B cell (primary cell): Measurements from ENCODE around the gene SPTBN1. TPM values are rescaled to one million over a fixed set of nuclear protein-coding genes. Genes with fewer than 3 reads are reported as not detected.

Experiments
- ATAC-seq: fragments of 200-7000 bp; cut with Tn5 transposase; one replicate; pipeline ENCODE4 v1.10.0; 2021; ENCODE audit warnings: low read depth, mild to moderate bottlenecking, moderate number of reproducible peaks, moderate library complexity
- CTCF ChIA-PET: fragments of 350-600 bp; sonication (Branson Sonifier 250); formaldehyde crosslinking; loops from one replicate; lab custom pipeline; 2021; ENCODE audit warnings: antibody characterized with exemption, inconsistent platforms; lab: Charles Lee
- POLR2A ChIA-PET: fragments of 350-600 bp; sonication (Branson Sonifier 250); formaldehyde crosslinking; loops from one replicate; lab custom pipeline; 2021; ENCODE audit warnings: antibody characterized with exemption; lab: Charles Lee
- DNase-seq: peaks from one replicate; pipeline ENCODE4 v3.0.0; 2013
- H2AFZ ChIP-seq: 2 replicates; pipeline ENCODE4 v1.6.1; 2012; ENCODE audit warnings: mild to moderate bottlenecking, low read depth, low read length; ENCODE audit not compliant: insufficient read depth, poor library complexity, severe bottlenecking
- H3K27ac ChIP-seq, 2 donors: 1 replicate in 1 of 2; 2 replicates in 1 of 2; pipeline ENCODE4 v1.5.1; 2012 to 2013; ENCODE audit warnings: low read length in 2 of 2, mild to moderate bottlenecking in 2 of 2, moderate library complexity in 1 of 2
- H3K27me3 ChIP-seq, 4 experiments: fragments of 200-600 bp in 1 of 4; sonication (generic) in 1 of 4; replicated peaks in 1 of 4; 1 replicate in 2 of 4; 2 replicates in 2 of 4; pipeline versions ENCODE4 v1.6.1 to v1.7.0; 2013 to 2016; ENCODE audit warnings: low read length in 3 of 4, mild to moderate bottlenecking in 2 of 4, mixed read lengths in 1 of 4, moderate library complexity in 1 of 4; ENCODE audit not compliant: insufficient read depth in 4 of 4, control insufficient read depth in 3 of 4; ENCODE audit errors: control extremely low read depth in 1 of 4
- H3K36me3 ChIP-seq, 2 experiments: replicated peaks in 1 of 2; 1 replicate in 1 of 2; 2 replicates in 1 of 2; pipeline versions ENCODE4 v1.6.1 to v1.7.1; 2013; ENCODE audit warnings: low read length in 1 of 2; ENCODE audit not compliant: insufficient read depth in 2 of 2, control insufficient read depth in 1 of 2; ENCODE audit errors: control extremely low read depth in 1 of 2, extremely low read depth in 1 of 2
- H3K4me1 ChIP-seq, 2 donors: fragments of 200-600 bp in 1 of 2; sonication (generic) in 1 of 2; 1 replicate in 1 of 2; 2 replicates in 1 of 2; pipeline versions ENCODE4 v1.5.1 to v1.6.1; 2013 to 2017; ENCODE audit warnings: low read length in 2 of 2; ENCODE audit not compliant: control insufficient read depth in 2 of 2, insufficient read depth in 2 of 2
- H3K4me2 ChIP-seq: replicated peaks from 2 replicates; pipeline ENCODE3; 2012; ENCODE audit warnings: mild to moderate bottlenecking, low read depth, low read length; ENCODE audit not compliant: poor library complexity, severe bottlenecking
- H3K4me3 ChIP-seq, 5 experiments: fragments of 200-600 bp in 1 of 5; sonication (generic) in 1 of 5; 1 replicate in 3 of 5; 2 replicates in 2 of 5; pipeline versions ENCODE4 v1.5.1 to v1.7.0; 2011 to 2016; ENCODE audit warnings: low read length in 4 of 5, mild to moderate bottlenecking in 4 of 5, low read depth in 2 of 5, control low read depth in 1 of 5, moderate library complexity in 1 of 5; ENCODE audit not compliant: insufficient read depth in 1 of 5; ENCODE audit errors: control extremely low read depth in 1 of 5, extremely low read depth in 1 of 5
- H3K79me2 ChIP-seq: fragments of 200-600 bp; sonication (generic); one replicate; pipeline ENCODE4 v1.6.0; 2016; ENCODE audit warnings: low read length; ENCODE audit not compliant: control insufficient read depth, insufficient read depth
- H3K9ac ChIP-seq: fragments of 200-600 bp; sonication (generic); 2 replicates; pipeline ENCODE4 v1.6.1; 2017; ENCODE audit warnings: mild to moderate bottlenecking, low read length, moderate library complexity
- H3K9me3 ChIP-seq, 3 donors: one replicate each; pipeline versions ENCODE4 v1.6.1 to v1.7.1; 2013; ENCODE audit warnings: low read length in 2 of 3; ENCODE audit not compliant: control insufficient read depth in 2 of 3, insufficient read depth in 1 of 3; ENCODE audit errors: control extremely low read depth in 1 of 3
- H4K20me1 ChIP-seq: 2 replicates; pipeline ENCODE4 v1.6.0; 2012; ENCODE audit warnings: mild to moderate bottlenecking, low read length; ENCODE audit not compliant: insufficient read depth, control insufficient read depth, poor library complexity, severe bottlenecking
- H3K27ac Mint-ChIP-seq: one replicate; pipeline ENCODE4 v1.8.0; 2021; ENCODE audit warnings: mixed read lengths
- H3K27me3 Mint-ChIP-seq: one replicate; pipeline ENCODE4 v1.8.0; 2021; ENCODE audit warnings: mixed read lengths
- H3K4me1 Mint-ChIP-seq: one replicate; pipeline ENCODE4 v1.8.0; 2021; ENCODE audit warnings: mixed read lengths
- H3K4me3 Mint-ChIP-seq: one replicate; pipeline ENCODE4 v1.8.0; 2021; ENCODE audit warnings: mixed read lengths
- H3K9me3 Mint-ChIP-seq: one replicate; pipeline ENCODE4 v1.8.0; 2022; ENCODE audit warnings: mixed read lengths; ENCODE audit not compliant: insufficient read depth
- CTCF ChIP-seq: fragments of 200-600 bp; IDR thresholded peaks from one replicate; pipeline ENCODE4 v1.8.0; 2022; ENCODE audit warnings: antibody characterized with exemption, mild to moderate bottlenecking
- EZH2 ChIP-seq: IDR thresholded peaks from 2 replicates; pipeline ENCODE4 v1.6.1; 2012; ENCODE audit warnings: borderline replicate concordance, low read depth, mild to moderate bottlenecking, moderate library complexity, low read length; ENCODE audit not compliant: insufficient read depth, poor library complexity, severe bottlenecking
- WGBS: methylation state at CpG from one replicate; pipeline ENCODE4 v1.1.5; 2013; ENCODE audit warnings: missing lambda C conversion rate; ENCODE audit not compliant: insufficient coverage; 5-methylcytosine and 5-hydroxymethylcytosine counted together
- intact Hi-C: fragments of 100-400 bp; cut with micrococcal nuclease; formaldehyde crosslinking; loops from one replicate; pipeline ENCODE4 v1.10.0; 2022
- polyA plus RNA-seq: library from polyadenylated mRNA; depleted of rRNA; stranded (reverse); fragments of >200 nt; gene quantifications from 2 replicates; pipeline ENCODE4 v1.2.3, GENCODE V29; 2012
- total RNA-seq, 2 donors: library from RNA; stranded (reverse); fragments of 120-200 nt in 1 of 2; gene quantifications; 1 replicate in 1 of 2; 2 replicates in 1 of 2; pipeline versions ENCODE4 v1.2.3 to v1.2.4, GENCODE V29; 2013 to 2022

The SPTBN1 gene
- total and polyA plus RNA-seq, 2 donors (not counting 1 experiment from before 2014, with no cell fraction given): 43.7 to 144 TPM

- no peak for TF ChIP-seq EZH2
- TF ChIP-seq CTCF: no peak
- CTCF ChIA-PET: interaction anchor here (0.6 to 1.9 kb wide), 10 partner anchors 12 to 64 kb away, joined by 3 to 8 read pairs (median 4); no protein-coding TSS in a partner anchor
- Mint-ChIP-seq H3K27ac (peak overlapping the region; percentile 97), H3K9me3 (no peaks in the 10 kb centered on the region), H3K4me3 (peak overlapping the region; percentile 87), H3K4me1 (peaks cover 95% of the 10 kb centered on the region), H3K27me3 (no peaks in the 10 kb centered on the region)
- DNase-seq: no peak
- peaks cover 95% of the 10 kb centered on the region in 2 donors for H3K4me1 ChIP-seq
- POLR2A ChIA-PET: interaction anchor here (0.8 to 2.7 kb wide), 5 partner anchors 8 to 51 kb away, joined by 3 to 26 read pairs (median 3); no protein-coding TSS in a partner anchor
- no peak overlapping the region for H3K9ac ChIP-seq
- H3K4me3 ChIP-seq: no peak overlapping the region
- intact Hi-C loops: loop anchor here (1.0 to 10.0 kb wide), 7 partner anchors 8 to 1040 kb away; partner anchors contain the start of genes CLHC1, PPP4R3B, RPS27A and RTN4
- no peaks in the 10 kb centered on the region for H3K9me3 ChIP-seq
- no peak overlapping the region for H2AFZ ChIP-seq
- no peak for ATAC-seq
- H3K36me3 ChIP-seq: peaks cover 0 to 8% of the 10 kb centered on the region in 2 experiments
- peak overlapping the region; percentile 77 for H3K4me2 ChIP-seq
- H3K79me2 ChIP-seq: peaks cover 99% of the 10 kb centered on the region
- H3K27me3 ChIP-seq: no peaks in the 10 kb centered on the region
- H4K20me1 ChIP-seq: no peaks in the 10 kb centered on the region
- 74% methylated on average over 4 of the region's 5 CpGs for WGBS
- H3K27ac ChIP-seq: peak overlapping the region; percentile 92 to 93
Measured at GRCh38 chr2:54574860-54575247, 118.7 kb downstream of the SPTBN1 start.

GRCh38 chr2:54575379-54575888, 119.3 kb downstream of the SPTBN1 start:
- no peaks in the 10 kb centered on the region for H3K9me3 Mint-ChIP-seq
- peak overlapping the region; percentile 97 for H3K27ac Mint-ChIP-seq
- no peaks in the 10 kb centered on the region for H3K27me3 ChIP-seq
- intact Hi-C loops: loop anchor here (2.0 to 10.0 kb wide), 4 partner anchors 13 to 1039 kb away; partner anchors contain the start of gene PPP4R3B
- peak overlapping the region; percentile 33 for H3K4me3 Mint-ChIP-seq
- no peak overlapping the region for H3K9ac ChIP-seq
- H3K4me1 ChIP-seq: peaks cover 95% of the 10 kb centered on the region in 2 donors
- peak overlapping the region; percentile 92 to 93 for H3K27ac ChIP-seq
- H3K4me1 Mint-ChIP-seq: peaks cover 95% of the 10 kb centered on the region
- no peak overlapping the region for H2AFZ ChIP-seq
- ATAC-seq (no peak), DNase-seq (no peak)
- no peaks in the 10 kb centered on the region for H4K20me1 ChIP-seq
- peaks cover 0 to 8% of the 10 kb centered on the region in 2 experiments for H3K36me3 ChIP-seq
- no peaks in the 10 kb centered on the region for H3K27me3 Mint-ChIP-seq
- H3K9me3 ChIP-seq: no peaks in the 10 kb centered on the region
- WGBS: 89% methylated on average over 7 of the region's 9 CpGs
- H3K4me2 ChIP-seq: peak overlapping the region; percentile 77
- H3K79me2 ChIP-seq: peaks cover 99% of the 10 kb centered on the region
- ChIA-PET CTCF (interaction anchor here (1.0 to 1.9 kb wide), 9 partner anchors 11 to 63 kb away, joined by 3 to 8 read pairs (median 4); no protein-coding TSS in a partner anchor), POLR2A (interaction anchor here (1.3 to 2.7 kb wide), 3 partner anchors 14 to 18 kb away, joined by 3 to 26 read pairs (median 5); no protein-coding TSS in a partner anchor)
- TF ChIP-seq EZH2 (no peak), CTCF (no peak)
- no peak overlapping the region for H3K4me3 ChIP-seq
